ENCODE results near the gene MBTPS1.

DNA sequence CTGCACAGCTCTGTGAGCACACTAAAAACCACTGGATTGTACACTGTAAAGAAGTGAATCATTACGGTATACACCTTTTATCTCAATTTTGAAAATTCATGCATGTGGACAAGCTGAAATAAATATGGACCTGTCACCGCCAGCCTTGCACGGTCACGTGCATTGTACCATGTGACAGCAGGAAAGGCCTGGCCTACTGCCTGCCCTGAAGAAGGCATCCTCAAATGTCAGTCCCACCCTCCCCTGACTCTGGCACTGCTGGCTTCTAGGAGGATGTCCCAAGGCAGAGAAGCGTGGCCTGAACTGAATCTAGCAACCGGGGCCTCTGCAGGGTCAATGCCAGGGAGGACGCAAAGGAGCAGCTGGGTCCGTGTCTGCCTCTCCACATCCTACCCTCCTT, 108.8 kb downstream of the MBTPS1 start:
- TF ChIP-seq CTCF (conservative IDR thresholded peaks at IDR 0.05; ENCODE audit: low read length), result no peak
- TF ChIP-seq EZH2phosphoT487 (IDR thresholded peaks at IDR 0.05; ENCODE audit: borderline replicate concordance), result no peak

All from Loucy (cell line).